ENCODE data around the gene DIS3L2. TPM values are rescaled to one million over a fixed set of nuclear protein-coding genes. Genes with fewer than 3 reads are reported as not detected.

The DIS3L2 gene
- total RNA-seq, 1 experiment from 2014 or later = 28.5 TPM

GRCh38 chr2:232341061-232341738, 379.7 kb downstream of the DIS3L2 start:
- Mint-ChIP-seq H3K27me3 (ENCODE audit: low read depth) (no peaks in the 10 kb centered on the region; the same call in 1 of the 2 replicates), H3K36me3 (no peaks in the 10 kb centered on the region), H3K4me1 (peaks cover 3% of the 10 kb centered on the region), H3K9me3 (no peaks in the 10 kb centered on the region), H3K27ac (no peak overlapping the region), H3K4me3 (no peak overlapping the region)
- POLR2A ChIA-PET = no interaction called here
- CTCF ChIA-PET = interaction anchor here (0.6 to 6.1 kb wide), 8 partner anchors 9 to 416 kb away, joined by 3 to 78 read pairs (median 4); no protein-coding TSS in a partner anchor
- peak; percentile 5 for DNase-seq (ENCODE audit: low spot score)
- ATAC-seq = no peak
- no peak for TF ChIP-seq HMGA2 (CRISPR knock-in tag; IDR thresholded peaks at IDR 0.05)

GRCh38 chr2:232341739-232342126, 380.2 kb downstream of the DIS3L2 start:
- Mint-ChIP-seq H3K9me3 (no peaks in the 10 kb centered on the region), H3K36me3 (no peaks in the 10 kb centered on the region), H3K4me3 (no peak overlapping the region), H3K4me1 (peaks cover 3% of the 10 kb centered on the region), H3K27me3 (ENCODE audit: low read depth) (peaks cover 1% of the 10 kb centered on the region), H3K27ac (no peak overlapping the region)
- DNase-seq (ENCODE audit: low spot score) (peak; percentile 2), ATAC-seq (no peak)
- POLR2A ChIA-PET = no interaction called here
- CTCF ChIA-PET = interaction anchor here (0.6 to 6.1 kb wide), 7 partner anchors 9 to 416 kb away, joined by 3 to 78 read pairs (median 4); no protein-coding TSS in a partner anchor
- TF ChIP-seq ZNF138 (CRISPR knock-in tag; conservative IDR thresholded peaks at IDR 0.05) (no peak), HMGA2 (CRISPR knock-in tag; IDR thresholded peaks at IDR 0.05) (no peak), NR3C1 (CRISPR knock-in tag; conservative IDR thresholded peaks at IDR 0.05; ENCODE audit: low read depth) (no peak), ZNF317 (CRISPR knock-in tag; IDR thresholded peaks at IDR 0.05; ENCODE audit: borderline replicate concordance, low read depth) (no peak), RELA (CRISPR knock-in tag; IDR thresholded peaks at IDR 0.05; ENCODE audit: borderline replicate concordance) (no peak), EMX1 (CRISPR knock-in tag; IDR thresholded peaks at IDR 0.05) (no peak), ATF6 (CRISPR knock-in tag; IDR thresholded peaks at IDR 0.05) (no peak), MXD4 (CRISPR knock-in tag; IDR thresholded peaks at IDR 0.05; ENCODE audit: borderline replicate concordance) (no peak), CREM (CRISPR knock-in tag; IDR thresholded peaks at IDR 0.05) (no peak), ZBTB21 (CRISPR knock-in tag; IDR thresholded peaks at IDR 0.05; ENCODE audit: borderline replicate concordance) (no peak), RORB (CRISPR knock-in tag; IDR thresholded peaks at IDR 0.05) (no peak), NFYB (CRISPR knock-in tag; conservative IDR thresholded peaks at IDR 0.05; ENCODE audit: low read depth) (no peak)

GRCh38 chr2:232342635-232343565, 381.4 kb downstream of the DIS3L2 start:
- Mint-ChIP-seq H3K4me1 (peaks cover 3% of the 10 kb centered on the region), H3K4me3 (no peak overlapping the region), H3K36me3 (no peaks in the 10 kb centered on the region), H3K9me3 (no peaks in the 10 kb centered on the region), H3K27me3 (ENCODE audit: low read depth) (peaks cover 12% of the 10 kb centered on the region), H3K27ac (no peak overlapping the region)
- CTCF ChIA-PET = interaction anchor here (1.0 to 6.1 kb wide), 3 partner anchors 23 to 417 kb away, joined by 3 to 78 read pairs (median 6); no protein-coding TSS in a partner anchor
- DNase-seq (ENCODE audit: low spot score) (peak; percentile 9), ATAC-seq (0 out of 2 replicates have a peak, but pooled peaks have one; percentile 11)
- POLR2A ChIA-PET = no interaction called here
- TF ChIP-seq E2F4 (CRISPR knock-in tag; IDR thresholded peaks at IDR 0.05; ENCODE audit: borderline replicate concordance, low read depth) (no peak), ZNF138 (CRISPR knock-in tag; conservative IDR thresholded peaks at IDR 0.05) (no peak), SMAD4 (CRISPR knock-in tag; IDR thresholded peaks at IDR 0.05) (no peak), NFATC4 (CRISPR knock-in tag; IDR thresholded peaks at IDR 0.05) (no peak), HMGXB4 (CRISPR knock-in tag; IDR thresholded peaks at IDR 0.05) (no peak), E2F1 (CRISPR knock-in tag; IDR thresholded peaks at IDR 0.05) (no peak), ZNF416 (CRISPR knock-in tag; IDR thresholded peaks at IDR 0.05) (no peak), FOXJ3 (CRISPR knock-in tag; IDR thresholded peaks at IDR 0.05; ENCODE audit: borderline replicate concordance) (no peak), NR2C2 (CRISPR knock-in tag; IDR thresholded peaks at IDR 0.05) (no peak), KAT7 (CRISPR knock-in tag; IDR thresholded peaks at IDR 0.05; ENCODE audit: borderline replicate concordance) (no peak), GABPB1 (CRISPR knock-in tag; IDR thresholded peaks at IDR 0.05) (no peak), CREB1 (CRISPR knock-in tag; IDR thresholded peaks at IDR 0.05) (no peak), TEAD1 (CRISPR knock-in tag; IDR thresholded peaks at IDR 0.05) (no peak)

Measured in WTC11 (cell line).